Spleen (tissue), 7 donors: ENCODE results near the gene TTC5.
A peak's percentile ranks its signal among the peaks of the same experiment; 100 is the strongest.

Experiments
- CTCF ChIP-seq, 11 experiments: fragments of 200-600 bp in 7 of 11; fragments of 450-650 bp in 4 of 11; sonication (generic) in 4 of 11; IDR thresholded peaks in 8 of 11; conservative IDR thresholded peaks in 3 of 11; 1 replicate in 7 of 11; 2 replicates in 4 of 11; pipeline versions ENCODE4 v1.4.0 to v1.8.0; 2016 to 2021; ENCODE audit warnings: antibody characterized with exemption in 11 of 11, inconsistent platforms in 4 of 11, mild to moderate bottlenecking in 1 of 11
- POLR2A ChIP-seq, 3 donors: fragments of 450-650 bp; IDR thresholded peaks; one replicate each; pipeline ENCODE4 v1.5.1; 2017; ENCODE audit warnings: antibody characterized with exemption in 3 of 3, mild to moderate bottlenecking in 1 of 3
- POLR2AphosphoS5 ChIP-seq, 3 donors: sonication (generic); formaldehyde crosslinking; IDR thresholded peaks; one replicate each; pipeline ENCODE4 v1.5.1; 2017; ENCODE audit warnings: antibody characterized with exemption in 3 of 3
- donor health status: DM: no; HTN: no; CAD: no; lungs with moderate emphysema.
- donor health status: DM: no; HTN: no; CAD: no.
- donor health status: DM: no; HTN: no; CAD: no.

GRCh38 chr14:20327005-20327869 lies 21.5 kb upstream of the TTC5 start:
- TF ChIP-seq POLR2AphosphoS5 (IDR thresholded peaks at IDR 0.05) (no peak), CTCF (IDR thresholded peaks at IDR 0.05 in 8 of 11, conservative IDR thresholded peaks at IDR 0.05 in 3 of 11) (peak; percentile 59 to 82 (median 75)), POLR2A (IDR thresholded peaks at IDR 0.05) (no peak)
